Hepatocyte (in vitro differentiated cells): ENCODE measurements around the gene TMEM108.

Source experiments
- CTCF ChIP-seq: fragments of 200-600 bp; sonication (generic); IDR thresholded peaks from 2 replicates; pipeline ENCODE4 v1.5.1; 2016; ENCODE audit warnings: antibody characterized with exemption, mild to moderate bottlenecking; ENCODE audit not compliant: poor library complexity
- EZH2phosphoT487 ChIP-seq: fragments of 200-600 bp; sonication (generic); IDR thresholded peaks from one replicate; pipeline ENCODE4 v1.6.1; 2018; ENCODE audit warnings: antibody characterized with exemption, mild to moderate bottlenecking, low read depth, moderate library complexity; ENCODE audit not compliant: unreplicated experiment, severe bottlenecking

- TF ChIP-seq CTCF (no peak), EZH2phosphoT487 (no peak)
Observed at GRCh38 chr3:133367403-133367802, 329.2 kb downstream of the TMEM108 start.
